Activated gamma-delta T cell (primary cell): Measurements from ENCODE around the gene GPATCH1.
"Not testable (repeated sequence)": the region's sequence is repeated elsewhere in the genome, so short reads cannot be mapped to it uniquely, and the experiment has no call there.

ENCODE experiments used
- DNase-seq: peaks from one replicate; lab custom pipeline; 2025; lab: John Stamatoyannopoulos, UW

Gene GPATCH1

DNA sequence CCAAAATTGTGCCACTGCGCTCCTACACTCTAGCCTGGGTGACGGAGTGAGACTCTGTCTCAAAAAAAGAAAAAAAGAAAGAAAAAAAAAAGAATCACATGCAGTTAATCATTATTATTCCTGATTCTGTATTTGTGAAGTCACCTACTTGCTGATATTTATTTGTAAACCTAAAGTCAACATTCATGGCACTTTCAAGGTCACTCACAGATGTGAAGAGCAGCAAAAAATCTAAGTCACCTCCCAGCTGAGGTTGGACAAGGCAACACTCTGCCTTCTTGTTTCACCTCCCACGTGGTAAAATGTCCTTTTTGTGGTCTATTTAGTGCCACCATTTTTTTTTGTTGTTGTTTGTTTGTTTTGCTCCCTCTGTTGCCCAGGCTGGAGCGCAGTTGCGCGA lies 77.4 kb downstream of the GPATCH1 start:
- no peak for DNase-seq

DNA sequence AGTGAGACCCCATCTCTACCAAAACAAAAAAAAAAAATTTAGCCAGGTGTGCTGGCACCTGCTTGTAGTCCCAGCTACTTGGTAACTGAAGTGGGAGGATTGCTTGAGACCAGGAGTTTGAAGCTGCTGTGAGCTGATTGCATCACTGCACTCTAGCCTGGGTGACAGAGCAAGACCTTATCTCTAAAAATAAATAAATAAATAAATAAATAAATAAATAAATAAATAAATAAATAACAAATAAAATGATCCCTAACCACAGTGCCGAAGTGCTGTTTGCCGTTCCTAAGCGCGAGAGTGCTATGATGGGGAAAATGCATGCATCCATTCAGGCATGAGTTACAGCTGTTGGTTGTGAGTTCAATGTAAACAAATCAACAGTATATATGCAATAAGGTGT lies 78.2 kb downstream of the GPATCH1 start:
- no peak for DNase-seq

DNA sequence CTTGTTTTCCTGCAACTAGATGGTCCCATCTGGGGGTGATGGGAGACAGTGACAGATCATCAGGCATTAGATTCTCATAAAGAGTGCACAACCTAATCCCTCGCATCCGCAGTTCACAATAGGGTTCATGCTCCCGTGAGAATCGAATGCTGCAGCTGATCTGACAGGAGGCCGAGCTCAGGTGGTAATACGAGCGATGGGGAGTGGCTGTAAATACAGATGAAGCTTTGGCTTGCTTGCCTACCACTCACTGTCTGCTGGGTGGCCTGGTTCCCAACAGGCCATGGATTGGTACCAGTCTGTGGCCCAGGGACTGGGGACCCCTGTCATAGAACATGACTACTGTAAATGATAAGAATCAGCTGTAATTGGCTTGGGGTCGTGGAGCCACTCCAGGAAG lies 78.9 kb downstream of the GPATCH1 start:
- DNase-seq, result no peak

DNA sequence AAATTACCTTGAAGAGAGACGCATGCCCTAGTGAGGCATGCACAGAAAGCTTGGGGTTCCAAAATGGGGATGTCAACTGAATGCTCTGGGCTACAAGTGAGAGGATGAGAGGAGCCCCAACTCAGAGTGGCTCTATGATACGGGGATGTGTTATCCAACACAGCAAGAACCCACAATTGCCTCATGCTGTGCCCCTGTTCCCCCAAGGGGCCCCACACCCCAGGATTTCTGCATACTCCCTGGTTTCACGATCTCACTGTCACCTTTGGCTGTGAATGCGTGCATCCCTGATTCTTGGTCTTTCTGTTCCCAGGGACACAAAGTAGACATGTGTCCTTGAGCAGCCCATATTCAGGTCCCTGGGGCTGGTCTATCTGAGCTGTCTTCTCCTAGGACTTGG lies 80.2 kb downstream of the GPATCH1 start:
- no peak for DNase-seq

DNA sequence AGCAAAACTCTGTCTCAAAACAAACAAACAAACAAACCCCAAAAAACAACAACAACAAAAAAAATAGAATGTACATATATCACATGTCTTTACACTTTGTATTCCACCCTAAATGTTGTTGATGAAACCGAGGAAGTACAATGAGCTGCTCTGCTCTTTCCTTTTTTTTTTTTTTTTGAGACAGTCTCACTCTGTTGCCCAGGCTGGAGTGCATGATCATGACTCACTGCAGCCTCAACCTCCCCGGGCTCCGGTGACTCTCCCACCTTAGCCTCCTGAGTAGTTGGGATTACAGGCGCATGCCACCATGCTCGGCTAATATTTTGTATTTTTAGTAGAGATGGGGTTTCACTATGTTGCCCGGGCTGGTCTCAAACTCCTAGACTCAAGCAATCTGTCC lies 82.5 kb downstream of the GPATCH1 start:
- DNase-seq, result no peak

DNA sequence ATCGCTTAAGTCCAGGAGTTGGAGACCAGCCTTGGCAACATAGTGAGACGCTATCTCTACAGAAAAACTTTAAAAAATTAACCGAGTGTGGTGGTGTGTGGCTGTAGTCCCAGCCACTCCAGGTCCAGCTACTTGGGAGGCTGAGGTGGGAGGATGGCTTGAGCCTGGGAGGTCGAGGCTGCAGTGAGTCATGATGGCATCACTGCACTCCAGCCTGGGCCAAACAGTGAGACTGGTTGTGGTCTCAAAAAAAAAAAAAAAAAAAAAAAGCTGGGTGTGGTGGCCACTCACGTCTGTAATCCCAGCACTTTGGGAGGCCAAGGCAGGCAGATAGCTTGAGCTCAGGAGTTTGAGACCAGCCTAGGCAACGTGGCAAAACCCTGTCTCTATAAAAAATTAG lies 85.1 kb downstream of the GPATCH1 start:
- not testable (repeated sequence) for DNase-seq

DNA sequence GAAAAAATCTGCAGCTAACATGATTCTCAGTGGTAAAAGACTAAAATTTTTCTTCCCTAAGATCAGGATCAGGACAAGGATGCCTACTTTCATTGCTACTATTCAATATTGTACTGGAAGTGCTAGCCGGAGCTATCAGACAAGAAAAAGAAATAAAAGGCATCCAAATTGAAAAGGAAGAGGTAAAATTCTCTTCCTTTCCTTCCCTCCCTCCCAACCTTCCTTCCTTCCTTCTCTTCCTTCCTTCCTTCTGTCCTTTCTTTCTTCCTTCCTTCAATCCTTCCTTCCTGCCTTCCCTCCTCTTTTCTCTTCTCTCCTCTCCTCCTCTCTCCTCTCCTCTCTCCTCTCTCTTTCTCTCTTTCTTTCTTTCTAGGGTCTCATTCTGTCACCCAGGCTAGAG lies 86.5 kb downstream of the GPATCH1 start:
- no peak for DNase-seq

DNA sequence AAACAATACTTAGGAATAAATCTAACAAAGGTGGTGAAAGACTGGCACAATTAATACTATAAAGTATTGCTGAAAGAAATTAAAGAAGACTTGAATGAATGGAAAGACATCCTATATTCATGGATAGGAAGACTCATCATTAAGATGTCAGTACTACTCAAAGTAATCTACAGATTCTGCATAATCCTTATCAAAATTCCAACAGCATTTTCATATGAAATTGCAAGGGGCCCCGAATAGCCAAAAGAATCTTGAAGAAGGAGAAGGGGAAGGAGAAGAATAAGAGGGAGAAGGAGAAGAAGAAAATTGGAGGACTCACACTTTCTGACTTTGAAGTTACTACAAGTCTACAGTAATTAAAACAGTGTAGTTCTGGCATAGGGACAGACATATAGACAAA lies 87.5 kb downstream of the GPATCH1 start:
- no peak for DNase-seq

DNA sequence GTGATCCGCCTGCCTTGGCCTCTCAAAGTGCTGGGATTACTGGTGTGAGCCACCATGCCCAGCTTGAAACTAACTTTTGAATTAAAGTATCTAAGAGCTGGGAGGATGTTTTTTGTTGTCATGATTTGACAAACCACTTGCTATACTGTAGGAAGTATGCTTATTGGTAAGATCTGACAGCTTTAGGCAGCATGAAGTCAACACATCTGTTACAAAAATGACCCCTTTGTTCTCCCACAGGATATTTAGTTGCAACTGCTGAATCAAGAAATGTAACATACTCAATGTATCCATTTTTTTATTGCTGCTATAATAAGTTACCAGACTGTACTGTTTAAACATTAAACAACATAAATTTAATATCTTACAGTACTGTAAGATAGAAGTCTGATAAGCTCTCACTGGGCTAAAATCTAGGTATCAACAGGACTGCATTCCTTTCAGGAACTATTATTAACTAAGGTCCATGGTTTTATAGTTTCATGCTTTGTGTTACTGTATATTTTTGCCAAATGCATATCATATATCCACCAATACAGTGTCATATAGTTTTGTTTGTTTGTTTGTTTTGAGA lies 90.3 kb downstream of the GPATCH1 start:
- DNase-seq, result no peak

DNA sequence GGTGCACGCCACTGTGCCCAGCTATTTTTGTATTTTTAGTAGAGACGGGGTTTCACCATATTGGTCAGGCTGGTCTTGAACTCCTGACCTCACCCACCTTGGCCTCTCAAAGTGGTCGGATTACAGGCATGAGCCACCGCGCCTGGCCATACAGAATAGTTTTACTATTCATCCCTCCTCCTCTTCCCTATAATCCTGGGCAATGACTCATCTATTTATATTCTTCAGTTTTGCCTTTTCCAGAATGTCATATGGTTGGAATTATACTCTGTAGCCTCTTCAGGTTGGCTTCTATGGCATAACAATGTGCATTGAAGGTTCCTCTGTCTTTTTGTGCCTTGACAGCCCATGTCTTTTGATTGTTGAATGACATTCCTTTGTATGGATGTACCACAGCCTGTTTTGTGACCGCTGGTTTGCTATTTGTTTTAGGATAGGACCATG lies 91.0 kb downstream of the GPATCH1 start:
- DNase-seq, result no peak

DNA sequence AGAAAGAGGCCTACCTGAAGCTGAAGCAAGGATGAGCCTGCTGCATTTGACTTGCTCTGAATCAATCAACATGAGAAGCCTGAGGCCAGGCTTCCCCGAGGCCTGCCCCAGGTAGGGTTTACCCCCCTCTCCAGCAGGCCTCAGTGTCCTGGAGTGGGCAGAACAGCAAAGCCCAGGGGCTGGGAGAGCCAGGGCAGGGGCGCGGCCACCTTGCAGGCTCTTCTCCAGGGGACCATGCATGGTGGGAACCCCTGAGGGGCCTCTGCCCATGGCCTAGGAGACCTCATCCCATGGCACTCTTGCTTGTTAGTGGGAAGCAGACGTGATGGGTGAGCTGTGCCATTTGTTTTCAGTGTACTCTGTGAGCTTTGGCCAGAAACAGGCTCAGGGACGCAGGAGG lies 93.2 kb downstream of the GPATCH1 start:
- DNase-seq, result no peak

DNA sequence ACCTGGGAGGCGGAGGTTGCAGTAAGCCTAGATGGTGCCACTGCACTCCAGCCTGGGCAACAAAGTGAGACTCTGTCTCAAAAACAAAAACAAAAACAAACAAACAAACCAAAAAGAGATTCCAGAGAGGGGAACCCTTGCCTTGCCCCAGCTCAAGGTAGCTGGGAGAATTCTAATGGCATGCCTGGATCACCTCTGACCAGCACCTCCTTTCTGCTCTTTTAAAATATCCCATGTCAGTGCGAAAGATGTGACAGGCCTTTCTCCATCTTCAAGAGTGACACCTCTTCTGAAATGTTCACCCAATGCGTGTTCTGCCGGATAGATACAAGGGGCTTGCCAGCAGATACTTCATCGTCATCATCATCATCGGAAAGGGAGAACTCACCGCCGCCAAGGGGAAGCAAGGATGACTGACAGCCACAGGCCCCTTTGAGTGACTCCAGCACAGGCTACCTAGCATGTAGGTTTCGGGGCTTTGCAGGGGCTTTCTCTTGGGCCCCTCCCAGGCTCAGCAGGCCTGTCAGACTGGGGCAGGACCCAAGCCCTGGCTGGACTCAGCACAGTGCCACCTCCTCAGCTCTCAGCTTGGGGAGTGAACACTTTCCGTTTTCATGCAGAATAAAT lies 94.3 kb downstream of the GPATCH1 start:
- DNase-seq, result no peak

DNA sequence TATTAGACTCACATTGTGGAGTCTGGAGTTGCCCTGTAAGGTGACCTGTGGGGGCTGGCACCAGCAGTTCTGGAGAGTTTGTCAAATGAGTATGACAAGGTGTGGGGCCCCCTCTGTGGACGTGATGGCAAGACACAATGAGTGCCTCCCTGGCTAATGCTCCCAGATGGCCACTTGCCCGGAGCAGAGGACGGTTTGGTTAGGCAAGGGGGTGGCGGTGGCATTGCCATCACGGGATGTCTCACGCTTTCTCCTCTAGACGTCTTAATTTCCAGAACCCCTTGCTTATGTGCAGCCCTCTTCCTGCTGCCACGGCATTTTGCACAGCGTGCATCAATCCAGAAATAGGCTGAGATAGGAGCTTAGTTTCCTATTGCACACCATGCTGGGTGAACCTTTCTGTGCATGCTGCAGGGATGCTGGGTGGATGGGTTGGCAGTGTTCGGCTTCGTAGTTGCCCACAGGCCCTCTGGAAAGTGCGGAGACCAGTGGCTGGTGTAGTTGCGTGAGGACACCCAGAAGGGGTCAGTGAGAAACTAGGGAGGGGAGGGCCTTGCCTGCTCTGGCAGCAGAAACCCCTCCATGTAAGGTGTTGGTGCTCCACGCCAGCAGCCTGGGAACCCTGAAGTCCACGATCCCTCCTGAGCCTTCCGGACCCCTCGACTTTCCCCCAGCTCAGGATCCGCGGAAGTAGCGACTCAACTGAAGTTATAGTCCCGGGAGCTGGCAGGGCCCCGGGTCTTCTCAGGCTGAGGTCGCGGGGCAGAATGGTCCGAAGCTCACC lies 95.1 kb downstream of the GPATCH1 start:
- no peak for DNase-seq

DNA sequence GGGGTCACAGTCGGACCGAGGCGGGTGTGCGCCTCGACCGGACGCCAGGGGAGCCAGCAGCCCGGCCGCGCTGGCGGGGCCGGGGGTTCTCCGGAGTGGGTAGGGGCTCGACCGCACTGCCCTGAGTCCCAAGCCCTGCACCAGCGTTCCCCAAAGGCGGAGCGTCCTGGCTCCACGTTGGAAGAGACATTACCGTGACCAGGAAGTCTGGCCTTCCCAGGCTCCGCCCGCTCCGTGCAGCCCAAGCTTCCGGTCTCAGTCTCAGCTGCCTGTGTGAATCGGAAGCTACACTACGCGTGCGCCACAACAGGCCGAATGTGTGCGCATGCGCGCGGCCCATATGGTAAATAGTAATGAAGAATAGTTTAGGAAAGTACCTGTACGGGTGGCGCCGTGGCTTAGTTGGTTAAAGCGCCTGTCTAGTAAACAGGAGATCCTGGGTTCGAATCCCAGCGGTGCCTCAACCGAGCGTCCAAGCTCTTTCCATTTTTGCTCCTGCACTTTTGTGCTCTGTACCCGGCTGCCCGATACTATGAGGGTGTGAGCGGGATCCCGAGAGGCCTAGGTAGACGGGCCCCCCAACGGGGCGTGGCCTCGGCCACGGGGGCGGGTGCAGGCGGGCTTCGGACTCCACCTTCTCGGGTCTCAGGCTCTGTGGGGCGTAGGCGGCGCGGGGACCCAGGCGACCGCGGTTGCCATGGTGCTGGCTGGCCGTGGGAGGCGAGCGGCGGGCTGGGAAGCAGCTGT lies 95.9 kb downstream of the GPATCH1 start:
- DNase-seq, result peak; percentile 84

DNA sequence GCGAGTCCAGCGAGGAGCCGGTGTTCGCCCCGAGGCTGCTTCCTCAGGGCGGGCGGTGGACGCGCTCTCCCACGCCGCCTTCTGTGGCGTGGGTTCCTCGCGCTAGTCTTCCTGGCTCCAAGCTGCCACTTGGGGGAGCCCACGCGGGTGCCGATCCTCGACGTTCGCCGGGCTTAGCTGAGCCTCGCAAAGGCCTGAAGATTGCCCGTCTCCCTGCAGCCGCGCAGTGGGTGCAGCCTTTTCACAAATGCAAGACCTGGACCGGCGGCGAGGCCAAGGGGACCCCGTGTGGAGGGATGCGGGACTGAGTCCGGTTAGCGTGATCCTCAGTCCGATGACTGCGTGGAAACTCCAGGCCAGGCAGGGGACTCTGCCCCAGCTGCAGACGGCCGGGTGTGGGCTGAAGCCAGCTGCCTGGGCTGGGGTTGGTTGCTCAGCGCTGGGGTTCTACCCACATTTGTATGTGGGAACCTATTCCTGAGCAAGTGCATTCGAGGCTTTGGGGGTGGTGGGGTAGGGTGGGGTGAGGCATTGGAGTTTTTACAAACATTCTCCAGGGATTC lies 96.5 kb downstream of the GPATCH1 start:
- peak; percentile 76 for DNase-seq
